ENCODE data around the gene PRSS33. TPM values are rescaled to one million over a fixed set of nuclear protein-coding genes. Genes with fewer than 3 reads are reported as not detected.

The PRSS33 gene
- polyA plus RNA-seq, 1 of the 3 experiments (the other 2 are of a cell fraction), result not detected

DNA sequence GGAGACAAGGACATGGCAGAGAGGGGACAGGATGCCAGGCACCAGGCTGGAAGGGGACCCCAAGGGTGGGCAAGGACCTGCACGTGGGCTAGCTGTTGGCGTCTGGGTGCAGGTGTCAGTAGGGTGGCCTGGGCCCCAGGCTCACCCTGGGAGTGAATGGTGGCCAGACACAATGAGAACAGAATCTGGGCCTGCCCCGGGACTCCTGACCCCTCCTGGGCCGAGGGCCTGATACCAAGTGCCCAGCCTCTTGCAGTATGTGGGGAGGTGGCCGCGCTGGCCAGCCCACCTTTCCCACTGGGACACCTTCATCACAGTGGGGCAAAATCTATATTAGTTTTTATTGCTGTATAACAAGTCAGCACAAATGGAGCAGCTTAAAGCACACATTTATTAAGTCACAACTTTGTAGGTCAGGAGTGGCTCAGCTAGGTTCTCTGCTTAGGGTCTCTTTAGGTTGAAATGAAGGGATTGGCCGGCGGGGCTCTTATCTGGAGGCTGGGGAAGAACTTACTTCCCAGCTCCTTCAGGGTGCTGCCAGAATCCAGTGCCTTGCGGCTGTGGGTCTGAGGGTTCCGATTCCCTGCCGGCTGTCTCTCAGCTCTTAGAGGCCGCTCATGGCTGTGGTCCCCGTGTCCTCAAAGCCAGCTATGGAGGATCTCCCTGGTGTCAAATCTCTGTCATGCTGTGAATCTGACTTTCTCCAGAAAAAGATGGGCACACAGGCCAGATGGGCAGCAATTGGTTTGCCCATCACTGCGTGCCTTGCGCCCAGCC lies 3.6 kb downstream of the PRSS33 start:
- Histone ChIP-seq H4K20me1 (ENCODE audit: insufficient read depth) (no peaks in the 10 kb centered on the region), H3K9me3 (no peaks in the 10 kb centered on the region), H3K4me1 (ENCODE audit: control insufficient read depth in 1 of 2, insufficient read depth in 2 of 2, low read depth in 1 of 2, low read length in 1 of 2) (peaks cover under 1 to 5% of the 10 kb centered on the region in 2 experiments; a peak in 1 of 4 replicates), H3K36me3 (replicated peaks in 1 of 2; ENCODE audit: control insufficient read depth in 1 of 2, insufficient read depth in 2 of 2, low read length in 1 of 2) (no peaks in the 10 kb centered on the region), H3K27ac (ENCODE audit: low read depth in 2 of 2, low read length in 1 of 2) (no peak overlapping the region), H3K79me2 (ENCODE audit: insufficient read depth) (no peaks in the 10 kb centered on the region), H3K4me3 (ENCODE audit: low read depth in 2 of 2, low read length in 1 of 2) (no peak overlapping the region), H3F3A (replicated peaks; ENCODE audit: insufficient read depth) (no peaks in the 10 kb centered on the region), H3K27me3 (ENCODE audit: insufficient read depth) (no peaks in the 10 kb centered on the region), H2AFZ (ENCODE audit: low read depth) (no peak overlapping the region), H3K9ac (no peak overlapping the region), H3K4me2 (no peak overlapping the region), H3K9me2 (no peaks in the 10 kb centered on the region)
- DNase-seq, result no peak
- TF ChIP-seq NFIC (IDR thresholded peaks at IDR 0.05; ENCODE audit: borderline replicate concordance), result no peak
- no peak for TF ChIP-seq JUND (IDR thresholded peaks at IDR 0.05)
- TF ChIP-seq, protein P1, sequence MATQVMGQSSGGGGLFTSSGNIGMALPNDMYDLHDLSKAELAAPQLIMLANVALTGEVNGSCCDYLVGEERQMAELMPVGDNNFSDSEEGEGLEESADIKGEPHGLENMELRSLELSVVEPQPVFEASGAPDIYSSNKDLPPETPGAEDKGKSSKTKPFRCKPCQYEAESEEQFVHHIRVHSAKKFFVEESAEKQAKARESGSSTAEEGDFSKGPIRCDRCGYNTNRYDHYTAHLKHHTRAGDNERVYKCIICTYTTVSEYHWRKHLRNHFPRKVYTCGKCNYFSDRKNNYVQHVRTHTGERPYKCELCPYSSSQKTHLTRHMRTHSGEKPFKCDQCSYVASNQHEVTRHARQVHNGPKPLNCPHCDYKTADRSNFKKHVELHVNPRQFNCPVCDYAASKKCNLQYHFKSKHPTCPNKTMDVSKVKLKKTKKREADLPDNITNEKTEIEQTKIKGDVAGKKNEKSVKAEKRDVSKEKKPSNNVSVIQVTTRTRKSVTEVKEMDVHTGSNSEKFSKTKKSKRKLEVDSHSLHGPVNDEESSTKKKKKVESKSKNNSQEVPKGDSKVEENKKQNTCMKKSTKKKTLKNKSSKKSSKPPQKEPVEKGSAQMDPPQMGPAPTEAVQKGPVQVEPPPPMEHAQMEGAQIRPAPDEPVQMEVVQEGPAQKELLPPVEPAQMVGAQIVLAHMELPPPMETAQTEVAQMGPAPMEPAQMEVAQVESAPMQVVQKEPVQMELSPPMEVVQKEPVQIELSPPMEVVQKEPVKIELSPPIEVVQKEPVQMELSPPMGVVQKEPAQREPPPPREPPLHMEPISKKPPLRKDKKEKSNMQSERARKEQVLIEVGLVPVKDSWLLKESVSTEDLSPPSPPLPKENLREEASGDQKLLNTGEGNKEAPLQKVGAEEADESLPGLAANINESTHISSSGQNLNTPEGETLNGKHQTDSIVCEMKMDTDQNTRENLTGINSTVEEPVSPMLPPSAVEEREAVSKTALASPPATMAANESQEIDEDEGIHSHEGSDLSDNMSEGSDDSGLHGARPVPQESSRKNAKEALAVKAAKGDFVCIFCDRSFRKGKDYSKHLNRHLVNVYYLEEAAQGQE (IDR thresholded peaks at IDR 0.05; ENCODE audit: low read depth, low read length), result no peak
- no peak for TF ChIP-seq EP300 (IDR thresholded peaks at IDR 0.05; ENCODE audit: borderline replicate concordance in 1 of 2, low read depth in 1 of 2, low read length in 1 of 2)
- TF ChIP-seq, protein P2, sequence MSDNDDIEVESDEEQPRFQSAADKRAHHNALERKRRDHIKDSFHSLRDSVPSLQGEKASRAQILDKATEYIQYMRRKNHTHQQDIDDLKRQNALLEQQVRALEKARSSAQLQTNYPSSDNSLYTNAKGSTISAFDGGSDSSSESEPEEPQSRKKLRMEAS (IDR thresholded peaks at IDR 0.05; ENCODE audit: low read depth), result no peak
- TF ChIP-seq NRF1 (IDR thresholded peaks at IDR 0.05; ENCODE audit: low read depth, low read length), result no peak
- no peak for TF ChIP-seq YY1 (IDR thresholded peaks at IDR 0.05; ENCODE audit: low read depth)
- TF ChIP-seq RAD21 (IDR thresholded peaks at IDR 0.05; ENCODE audit: low read length), result no peak
- no peak for TF ChIP-seq SMC3 (IDR thresholded peaks at IDR 0.05; ENCODE audit: low read depth, low read length)
- no peak for TF ChIP-seq POLR2AphosphoS5 (IDR thresholded peaks at IDR 0.05; ENCODE audit: low read depth, low read length)
- TF ChIP-seq, protein P3, sequence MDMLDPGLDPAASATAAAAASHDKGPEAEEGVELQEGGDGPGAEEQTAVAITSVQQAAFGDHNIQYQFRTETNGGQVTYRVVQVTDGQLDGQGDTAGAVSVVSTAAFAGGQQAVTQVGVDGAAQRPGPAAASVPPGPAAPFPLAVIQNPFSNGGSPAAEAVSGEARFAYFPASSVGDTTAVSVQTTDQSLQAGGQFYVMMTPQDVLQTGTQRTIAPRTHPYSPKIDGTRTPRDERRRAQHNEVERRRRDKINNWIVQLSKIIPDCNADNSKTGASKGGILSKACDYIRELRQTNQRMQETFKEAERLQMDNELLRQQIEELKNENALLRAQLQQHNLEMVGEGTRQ (IDR thresholded peaks at IDR 0.05; ENCODE audit: borderline replicate concordance, low read depth, low read length), result no peak
- TF ChIP-seq, protein P4, sequence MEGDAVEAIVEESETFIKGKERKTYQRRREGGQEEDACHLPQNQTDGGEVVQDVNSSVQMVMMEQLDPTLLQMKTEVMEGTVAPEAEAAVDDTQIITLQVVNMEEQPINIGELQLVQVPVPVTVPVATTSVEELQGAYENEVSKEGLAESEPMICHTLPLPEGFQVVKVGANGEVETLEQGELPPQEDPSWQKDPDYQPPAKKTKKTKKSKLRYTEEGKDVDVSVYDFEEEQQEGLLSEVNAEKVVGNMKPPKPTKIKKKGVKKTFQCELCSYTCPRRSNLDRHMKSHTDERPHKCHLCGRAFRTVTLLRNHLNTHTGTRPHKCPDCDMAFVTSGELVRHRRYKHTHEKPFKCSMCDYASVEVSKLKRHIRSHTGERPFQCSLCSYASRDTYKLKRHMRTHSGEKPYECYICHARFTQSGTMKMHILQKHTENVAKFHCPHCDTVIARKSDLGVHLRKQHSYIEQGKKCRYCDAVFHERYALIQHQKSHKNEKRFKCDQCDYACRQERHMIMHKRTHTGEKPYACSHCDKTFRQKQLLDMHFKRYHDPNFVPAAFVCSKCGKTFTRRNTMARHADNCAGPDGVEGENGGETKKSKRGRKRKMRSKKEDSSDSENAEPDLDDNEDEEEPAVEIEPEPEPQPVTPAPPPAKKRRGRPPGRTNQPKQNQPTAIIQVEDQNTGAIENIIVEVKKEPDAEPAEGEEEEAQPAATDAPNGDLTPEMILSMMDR (IDR thresholded peaks at IDR 0.05), result no peak
- no peak for TF ChIP-seq CHD2 (IDR thresholded peaks at IDR 0.05; ENCODE audit: low read length, partially characterized antibody)
- no peak for TF ChIP-seq TCF12 (IDR thresholded peaks at IDR 0.05)
- no peak for TF ChIP-seq GATA2 (CRISPR knock-in tag; IDR thresholded peaks at IDR 0.05)
- TF ChIP-seq, protein P5, sequence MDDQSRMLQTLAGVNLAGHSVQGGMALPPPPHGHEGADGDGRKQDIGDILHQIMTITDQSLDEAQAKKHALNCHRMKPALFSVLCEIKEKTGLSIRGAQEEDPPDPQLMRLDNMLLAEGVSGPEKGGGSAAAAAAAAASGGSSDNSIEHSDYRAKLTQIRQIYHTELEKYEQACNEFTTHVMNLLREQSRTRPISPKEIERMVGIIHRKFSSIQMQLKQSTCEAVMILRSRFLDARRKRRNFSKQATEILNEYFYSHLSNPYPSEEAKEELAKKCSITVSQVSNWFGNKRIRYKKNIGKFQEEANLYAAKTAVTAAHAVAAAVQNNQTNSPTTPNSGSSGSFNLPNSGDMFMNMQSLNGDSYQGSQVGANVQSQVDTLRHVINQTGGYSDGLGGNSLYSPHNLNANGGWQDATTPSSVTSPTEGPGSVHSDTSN (IDR thresholded peaks at IDR 0.05), result no peak
- TF ChIP-seq, protein P6, sequence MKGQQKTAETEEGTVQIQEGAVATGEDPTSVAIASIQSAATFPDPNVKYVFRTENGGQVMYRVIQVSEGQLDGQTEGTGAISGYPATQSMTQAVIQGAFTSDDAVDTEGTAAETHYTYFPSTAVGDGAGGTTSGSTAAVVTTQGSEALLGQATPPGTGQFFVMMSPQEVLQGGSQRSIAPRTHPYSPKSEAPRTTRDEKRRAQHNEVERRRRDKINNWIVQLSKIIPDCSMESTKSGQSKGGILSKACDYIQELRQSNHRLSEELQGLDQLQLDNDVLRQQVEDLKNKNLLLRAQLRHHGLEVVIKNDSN (IDR thresholded peaks at IDR 0.05; ENCODE audit: borderline replicate concordance, low read depth), result no peak
- TF ChIP-seq RXRA (IDR thresholded peaks at IDR 0.05; ENCODE audit: borderline replicate concordance, low read depth), result no peak
- 86% methylated on average over 10 of the region's 15 CpGs for WGBS (ENCODE audit: low lambda C conversion rate)
- ChIA-PET POLR2A (no interaction called here), CTCF (interaction anchor here (0.6 to 2.0 kb wide), 4 partner anchors 17 to 85 kb away, joined by 3 to 8 read pairs (median 4); no protein-coding TSS in a partner anchor)

Measured in SK-N-SH (cell line).